WTC11 (cell line): ENCODE data around the gene HCST. TPM values are rescaled to one million over a fixed set of nuclear protein-coding genes. Genes with fewer than 3 reads are reported as not detected.
A peak's percentile ranks its signal among the peaks of the same experiment; 100 is the strongest.

Experiments
- ATAC-seq: fragments of 200-7000 bp; cut with Tn5 transposase; 2 replicates; pipeline ENCODE4 v1.10.0; 2021; ENCODE audit warnings: mild to moderate bottlenecking, moderate library complexity
- CTCF ChIA-PET: fragments of 300-600 bp; sonication (Branson Sonifier 250); formaldehyde crosslinking; loops from one replicate; lab custom pipeline; 2021; ENCODE audit warnings: antibody characterized with exemption; lab: Charles Lee
- POLR2A ChIA-PET: fragments of 350-600 bp; sonication (Branson Sonifier 250); formaldehyde crosslinking; loops from one replicate; lab custom pipeline; 2021; ENCODE audit warnings: antibody characterized with exemption; lab: Charles Lee
- DNase-seq: peaks from one replicate; pipeline ENCODE4 v3.0.0; 2021; ENCODE audit warnings: low spot score
- H3K27ac Mint-ChIP-seq: 2 replicates; pipeline ENCODE4 v1.8.0; 2021; ENCODE audit warnings: mixed read lengths
- H3K27me3 Mint-ChIP-seq: 2 replicates; pipeline ENCODE4 v1.8.0; 2021; ENCODE audit warnings: low read depth, mild to moderate bottlenecking, moderate library complexity, mixed read lengths
- H3K36me3 Mint-ChIP-seq: 2 replicates; pipeline ENCODE4 v1.8.0; 2021; ENCODE audit warnings: mixed read lengths
- H3K4me1 Mint-ChIP-seq: 2 replicates; pipeline ENCODE4 v1.8.0; 2022; ENCODE audit warnings: mixed read lengths
- H3K4me3 Mint-ChIP-seq: 2 replicates; pipeline ENCODE4 v1.8.0; 2021; ENCODE audit warnings: mild to moderate bottlenecking, moderate library complexity, mixed read lengths
- H3K9me3 Mint-ChIP-seq: 2 replicates; pipeline ENCODE4 v1.8.0; 2021; ENCODE audit warnings: mixed read lengths
- ETV6 ChIP-seq: sonication (generic); formaldehyde crosslinking; IDR thresholded peaks from 2 replicates; pipeline ENCODE4 v1.8.1; 2022; ENCODE audit warnings: mild to moderate bottlenecking, missing genetic modification reagents
- IRF2 ChIP-seq: sonication (generic); formaldehyde crosslinking; IDR thresholded peaks from 2 replicates; pipeline ENCODE4 v1.8.0; 2022; ENCODE audit warnings: low read depth, missing genetic modification reagents, borderline replicate concordance
- JUN ChIP-seq: sonication (generic); formaldehyde crosslinking; IDR thresholded peaks from 2 replicates; pipeline ENCODE4 v1.8.0; 2023; ENCODE audit warnings: mild to moderate bottlenecking, missing genetic modification reagents
- OVOL2 ChIP-seq: fragments of 250-450 bp; sonication (Bioruptor Pico); IDR thresholded peaks from 2 replicates; pipeline ENCODE4 v1.9.0; 2021; ENCODE audit warnings: mild to moderate bottlenecking, borderline replicate concordance
- SP1 ChIP-seq: sonication (generic); formaldehyde crosslinking; conservative IDR thresholded peaks from 2 replicates; pipeline ENCODE4 v1.8.1; 2022; ENCODE audit warnings: missing genetic modification reagents
- TCF7 ChIP-seq: sonication (generic); formaldehyde crosslinking; IDR thresholded peaks from 2 replicates; pipeline ENCODE4 v1.8.0; 2022; ENCODE audit warnings: mild to moderate bottlenecking, low read depth, missing genetic modification reagents, moderate library complexity
- TEAD4 ChIP-seq: sonication (generic); formaldehyde crosslinking; IDR thresholded peaks from 2 replicates; pipeline ENCODE4 v1.8.0; 2022; ENCODE audit warnings: mild to moderate bottlenecking, missing genetic modification reagents
- TP53 ChIP-seq: sonication (generic); formaldehyde crosslinking; IDR thresholded peaks from 2 replicates; pipeline ENCODE4 v1.8.1; 2023; ENCODE audit warnings: mild to moderate bottlenecking, missing genetic modification reagents
- ZBTB21 ChIP-seq: sonication (generic); formaldehyde crosslinking; IDR thresholded peaks from 2 replicates; pipeline ENCODE4 v1.8.1; 2023; ENCODE audit warnings: mild to moderate bottlenecking, missing genetic modification reagents, borderline replicate concordance
- ZNF121 ChIP-seq: sonication (generic); formaldehyde crosslinking; IDR thresholded peaks from 2 replicates; pipeline ENCODE4 v1.8.0; 2023; ENCODE audit warnings: missing genetic modification reagents
- total RNA-seq: library from RNA; stranded (reverse); gene quantifications from 3 replicates; pipeline ENCODE4 v1.2.3, GENCODE V29; 2021
- TF ChIP-seq, protein P1 (sequence below): sonication (generic); formaldehyde crosslinking; IDR thresholded peaks from 2 replicates; pipeline ENCODE4 v1.8.1; 2023; ENCODE audit warnings: mild to moderate bottlenecking, missing genetic modification reagents, moderate library complexity
- TF ChIP-seq, protein P2 (sequence below): fragments of 250-450 bp; sonication (Bioruptor Pico); IDR thresholded peaks from 2 replicates; pipeline ENCODE4 v2.1.2; 2022; ENCODE audit warnings: mild to moderate bottlenecking, moderate library complexity
- TF ChIP-seq, protein P3 (sequence below): fragments of 250-450 bp; sonication (Bioruptor Pico); IDR thresholded peaks from 2 replicates; pipeline ENCODE4 v1.9.0; 2021; ENCODE audit warnings: moderate library complexity, mild to moderate bottlenecking, inconsistent platforms, borderline replicate concordance
- TF ChIP-seq, protein P4 (sequence below): sonication (generic); formaldehyde crosslinking; IDR thresholded peaks from 2 replicates; pipeline ENCODE4 v1.8.0; 2022; ENCODE audit warnings: missing genetic modification reagents
- TF ChIP-seq, protein P5 (sequence below): sonication (generic); formaldehyde crosslinking; IDR thresholded peaks from 2 replicates; pipeline ENCODE4 v1.8.0; 2023; ENCODE audit warnings: mild to moderate bottlenecking, missing genetic modification reagents
- TF ChIP-seq, protein P6 (sequence below): sonication (generic); formaldehyde crosslinking; IDR thresholded peaks from 2 replicates; pipeline ENCODE4 v1.8.0; 2023; ENCODE audit warnings: missing genetic modification reagents, mild to moderate bottlenecking, borderline replicate concordance
- TF ChIP-seq, protein P7 (sequence below): fragments of 250-450 bp; sonication (Bioruptor Pico); IDR thresholded peaks from 2 replicates; pipeline ENCODE4 v1.8.0; 2021; ENCODE audit warnings: mild to moderate bottlenecking

HCST gene
- total RNA-seq, 1 experiment from 2014 or later = 1.9 TPM

DNA sequence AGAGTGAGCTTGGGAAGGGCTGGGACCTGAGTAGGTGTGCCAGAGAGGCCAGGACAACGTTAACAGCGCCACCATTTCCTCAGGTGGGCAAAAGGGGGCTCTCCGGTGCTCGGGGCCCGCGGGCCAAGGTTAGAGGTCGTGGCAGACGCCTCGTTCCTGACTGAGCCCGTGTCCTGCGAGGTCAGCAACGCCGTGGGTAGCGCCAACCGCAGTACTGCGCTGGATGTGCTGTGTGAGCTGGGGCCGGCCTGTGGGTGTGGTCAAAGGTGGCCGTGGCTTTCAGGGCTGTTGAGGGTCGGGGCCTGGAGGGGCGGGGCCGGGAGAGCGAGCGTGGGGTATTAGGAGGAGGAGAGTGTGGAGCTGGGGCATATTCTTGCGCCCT lies 41.9 kb upstream of the HCST start:
- H3K36me3 Mint-ChIP-seq = no peaks in the 10 kb centered on the region
- no peaks in the 10 kb centered on the region for H3K9me3 Mint-ChIP-seq
- H3K4me1 Mint-ChIP-seq = peaks cover 19% of the 10 kb centered on the region
- CTCF ChIA-PET = interaction anchor here (0.5 to 3.2 kb wide), 18 partner anchors 9 to 268 kb away, joined by 3 to 36 read pairs (median 4); partner anchors contain the start of genes APLP1, HSPB6, LIN37 and PSENEN
- H3K27ac Mint-ChIP-seq = no peak overlapping the region
- TF ChIP-seq TP53 = 0 out of 2 replicates have a peak, but pooled peaks have one; percentile 16
- no peak for TF ChIP-seq ETV6 (CRISPR knock-in tag)
- no peak for TF ChIP-seq TEAD4 (CRISPR knock-in tag)
- peak; percentile 95 for TF ChIP-seq ZNF121 (CRISPR knock-in tag)
- TF ChIP-seq, all 79 proteins: peak for 2
- Mint-ChIP-seq H3K4me3 (peak overlapping the region; percentile 83), H3K27me3 (peaks cover 94% of the 10 kb centered on the region)
- POLR2A ChIA-PET = interaction anchor here (1.2 kb wide), 1 partner anchor 9 kb away, joined by 12 read pairs; no protein-coding TSS in a partner anchor
- ATAC-seq (peak; percentile 3), DNase-seq (peak; percentile 34)

DNA sequence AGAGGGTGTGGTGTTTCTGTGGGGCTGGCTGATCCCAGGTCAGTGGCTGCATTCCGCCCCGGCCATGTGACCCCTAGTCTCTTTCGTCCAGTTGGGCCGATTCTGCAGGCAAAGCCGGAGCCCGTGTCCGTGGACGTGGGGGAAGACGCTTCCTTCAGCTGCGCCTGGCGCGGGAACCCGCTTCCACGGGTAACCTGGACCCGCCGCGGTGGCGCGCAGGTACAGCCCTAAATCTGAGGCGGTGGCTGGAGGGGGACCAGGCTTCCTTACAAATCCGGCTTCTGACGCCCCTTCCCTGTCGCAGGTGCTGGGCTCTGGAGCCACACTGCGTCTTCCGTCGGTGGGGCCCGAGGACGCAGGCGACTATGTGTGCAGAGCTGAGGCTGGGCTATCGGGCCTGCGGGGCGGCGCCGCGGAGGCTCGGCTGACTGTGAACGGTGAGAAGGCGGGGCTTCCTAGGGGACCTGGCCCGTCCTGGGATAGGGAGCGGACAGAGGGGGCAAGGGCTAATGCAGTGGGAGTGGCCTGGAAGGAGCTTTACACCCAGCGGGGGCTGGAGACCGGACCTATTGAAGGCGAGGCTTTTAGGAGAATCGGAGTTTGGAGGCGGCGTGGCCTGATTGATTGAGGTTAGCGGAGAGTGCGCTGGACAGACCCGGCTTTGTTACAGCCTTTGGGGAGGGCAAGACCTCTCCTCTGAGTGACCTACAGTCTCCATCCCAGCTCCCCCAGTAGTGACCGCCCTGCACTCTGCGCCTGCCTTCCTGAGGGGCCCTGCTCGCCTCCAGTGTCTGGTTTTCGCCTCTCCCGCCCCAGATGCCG lies 41.3 kb upstream of the HCST start:
- DNase-seq = peak; percentile 92
- peaks cover 15% of the 10 kb centered on the region for H3K4me1 Mint-ChIP-seq
- ChIA-PET CTCF (interaction anchor here (0.5 to 3.2 kb wide), 22 partner anchors 8 to 267 kb away, joined by 3 to 36 read pairs (median 4); partner anchors contain the start of genes APLP1, LIN37, PSENEN and U2AF1L4), POLR2A (interaction anchor here (1.0 to 1.2 kb wide), 2 partner anchors 9 to 19 kb away, joined by 4 to 12 read pairs; no protein-coding TSS in a partner anchor)
- peak overlapping the region; percentile 83 for H3K4me3 Mint-ChIP-seq
- H3K9me3 Mint-ChIP-seq = no peaks in the 10 kb centered on the region
- peaks cover 95% of the 10 kb centered on the region for H3K27me3 Mint-ChIP-seq
- H3K36me3 Mint-ChIP-seq = no peaks in the 10 kb centered on the region
- H3K27ac Mint-ChIP-seq = no peak overlapping the region
- peak; percentile 91 for ATAC-seq
- TF ChIP-seq OVOL2 (CRISPR knock-in tag) (no peak), IRF2 (CRISPR knock-in tag) (no peak), SP1 (peak; percentile 48; the same call in 1 of the 2 replicates), ZBTB21 (CRISPR knock-in tag) (no peak), JUN (CRISPR knock-in tag) (no peak), TCF7 (CRISPR knock-in tag) (no peak)
- TF ChIP-seq, protein P1, sequence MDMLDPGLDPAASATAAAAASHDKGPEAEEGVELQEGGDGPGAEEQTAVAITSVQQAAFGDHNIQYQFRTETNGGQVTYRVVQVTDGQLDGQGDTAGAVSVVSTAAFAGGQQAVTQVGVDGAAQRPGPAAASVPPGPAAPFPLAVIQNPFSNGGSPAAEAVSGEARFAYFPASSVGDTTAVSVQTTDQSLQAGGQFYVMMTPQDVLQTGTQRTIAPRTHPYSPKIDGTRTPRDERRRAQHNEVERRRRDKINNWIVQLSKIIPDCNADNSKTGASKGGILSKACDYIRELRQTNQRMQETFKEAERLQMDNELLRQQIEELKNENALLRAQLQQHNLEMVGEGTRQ (CRISPR knock-in tag) = peak; percentile 63
- TF ChIP-seq, protein P2, sequence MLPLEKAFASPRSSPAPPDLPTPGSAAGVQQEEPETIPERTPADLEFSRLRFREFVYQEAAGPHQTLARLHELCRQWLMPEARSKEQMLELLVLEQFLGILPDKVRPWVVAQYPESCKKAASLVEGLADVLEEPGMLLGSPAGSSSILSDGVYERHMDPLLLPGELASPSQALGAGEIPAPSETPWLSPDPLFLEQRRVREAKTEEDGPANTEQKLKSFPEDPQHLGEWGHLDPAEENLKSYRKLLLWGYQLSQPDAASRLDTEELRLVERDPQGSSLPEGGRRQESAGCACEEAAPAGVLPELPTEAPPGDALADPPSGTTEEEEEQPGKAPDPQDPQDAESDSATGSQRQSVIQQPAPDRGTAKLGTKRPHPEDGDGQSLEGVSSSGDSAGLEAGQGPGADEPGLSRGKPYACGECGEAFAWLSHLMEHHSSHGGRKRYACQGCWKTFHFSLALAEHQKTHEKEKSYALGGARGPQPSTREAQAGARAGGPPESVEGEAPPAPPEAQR = no peak
- TF ChIP-seq, protein P3, sequence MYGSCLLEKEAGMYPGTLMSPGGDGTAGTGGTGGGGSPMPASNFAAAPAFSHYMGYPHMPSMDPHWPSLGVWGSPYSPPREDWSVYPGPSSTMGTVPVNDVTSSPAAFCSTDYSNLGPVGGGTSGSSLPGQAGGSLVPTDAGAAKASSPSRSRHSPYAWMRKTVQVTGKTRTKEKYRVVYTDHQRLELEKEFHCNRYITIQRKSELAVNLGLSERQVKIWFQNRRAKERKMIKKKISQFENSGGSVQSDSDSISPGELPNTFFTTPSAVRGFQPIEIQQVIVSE (CRISPR knock-in tag) = no peak
- TF ChIP-seq, protein P4, sequence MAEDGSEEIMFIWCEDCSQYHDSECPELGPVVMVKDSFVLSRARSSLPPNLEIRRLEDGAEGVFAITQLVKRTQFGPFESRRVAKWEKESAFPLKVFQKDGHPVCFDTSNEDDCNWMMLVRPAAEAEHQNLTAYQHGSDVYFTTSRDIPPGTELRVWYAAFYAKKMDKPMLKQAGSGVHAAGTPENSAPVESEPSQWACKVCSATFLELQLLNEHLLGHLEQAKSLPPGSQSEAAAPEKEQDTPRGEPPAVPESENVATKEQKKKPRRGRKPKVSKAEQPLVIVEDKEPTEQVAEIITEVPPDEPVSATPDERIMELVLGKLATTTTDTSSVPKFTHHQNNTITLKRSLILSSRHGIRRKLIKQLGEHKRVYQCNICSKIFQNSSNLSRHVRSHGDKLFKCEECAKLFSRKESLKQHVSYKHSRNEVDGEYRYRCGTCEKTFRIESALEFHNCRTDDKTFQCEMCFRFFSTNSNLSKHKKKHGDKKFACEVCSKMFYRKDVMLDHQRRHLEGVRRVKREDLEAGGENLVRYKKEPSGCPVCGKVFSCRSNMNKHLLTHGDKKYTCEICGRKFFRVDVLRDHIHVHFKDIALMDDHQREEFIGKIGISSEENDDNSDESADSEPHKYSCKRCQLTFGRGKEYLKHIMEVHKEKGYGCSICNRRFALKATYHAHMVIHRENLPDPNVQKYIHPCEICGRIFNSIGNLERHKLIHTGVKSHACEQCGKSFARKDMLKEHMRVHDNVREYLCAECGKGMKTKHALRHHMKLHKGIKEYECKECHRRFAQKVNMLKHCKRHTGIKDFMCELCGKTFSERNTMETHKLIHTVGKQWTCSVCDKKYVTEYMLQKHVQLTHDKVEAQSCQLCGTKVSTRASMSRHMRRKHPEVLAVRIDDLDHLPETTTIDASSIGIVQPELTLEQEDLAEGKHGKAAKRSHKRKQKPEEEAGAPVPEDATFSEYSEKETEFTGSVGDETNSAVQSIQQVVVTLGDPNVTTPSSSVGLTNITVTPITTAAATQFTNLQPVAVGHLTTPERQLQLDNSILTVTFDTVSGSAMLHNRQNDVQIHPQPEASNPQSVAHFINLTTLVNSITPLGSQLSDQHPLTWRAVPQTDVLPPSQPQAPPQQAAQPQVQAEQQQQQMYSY (CRISPR knock-in tag) = peak; percentile 58; the same call in 1 of the 2 replicates
- TF ChIP-seq, protein P5, sequence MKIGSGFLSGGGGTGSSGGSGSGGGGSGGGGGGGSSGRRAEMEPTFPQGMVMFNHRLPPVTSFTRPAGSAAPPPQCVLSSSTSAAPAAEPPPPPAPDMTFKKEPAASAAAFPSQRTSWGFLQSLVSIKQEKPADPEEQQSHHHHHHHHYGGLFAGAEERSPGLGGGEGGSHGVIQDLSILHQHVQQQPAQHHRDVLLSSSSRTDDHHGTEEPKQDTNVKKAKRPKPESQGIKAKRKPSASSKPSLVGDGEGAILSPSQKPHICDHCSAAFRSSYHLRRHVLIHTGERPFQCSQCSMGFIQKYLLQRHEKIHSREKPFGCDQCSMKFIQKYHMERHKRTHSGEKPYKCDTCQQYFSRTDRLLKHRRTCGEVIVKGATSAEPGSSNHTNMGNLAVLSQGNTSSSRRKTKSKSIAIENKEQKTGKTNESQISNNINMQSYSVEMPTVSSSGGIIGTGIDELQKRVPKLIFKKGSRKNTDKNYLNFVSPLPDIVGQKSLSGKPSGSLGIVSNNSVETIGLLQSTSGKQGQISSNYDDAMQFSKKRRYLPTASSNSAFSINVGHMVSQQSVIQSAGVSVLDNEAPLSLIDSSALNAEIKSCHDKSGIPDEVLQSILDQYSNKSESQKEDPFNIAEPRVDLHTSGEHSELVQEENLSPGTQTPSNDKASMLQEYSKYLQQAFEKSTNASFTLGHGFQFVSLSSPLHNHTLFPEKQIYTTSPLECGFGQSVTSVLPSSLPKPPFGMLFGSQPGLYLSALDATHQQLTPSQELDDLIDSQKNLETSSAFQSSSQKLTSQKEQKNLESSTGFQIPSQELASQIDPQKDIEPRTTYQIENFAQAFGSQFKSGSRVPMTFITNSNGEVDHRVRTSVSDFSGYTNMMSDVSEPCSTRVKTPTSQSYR (CRISPR knock-in tag) = no peak
- TF ChIP-seq, protein P6, sequence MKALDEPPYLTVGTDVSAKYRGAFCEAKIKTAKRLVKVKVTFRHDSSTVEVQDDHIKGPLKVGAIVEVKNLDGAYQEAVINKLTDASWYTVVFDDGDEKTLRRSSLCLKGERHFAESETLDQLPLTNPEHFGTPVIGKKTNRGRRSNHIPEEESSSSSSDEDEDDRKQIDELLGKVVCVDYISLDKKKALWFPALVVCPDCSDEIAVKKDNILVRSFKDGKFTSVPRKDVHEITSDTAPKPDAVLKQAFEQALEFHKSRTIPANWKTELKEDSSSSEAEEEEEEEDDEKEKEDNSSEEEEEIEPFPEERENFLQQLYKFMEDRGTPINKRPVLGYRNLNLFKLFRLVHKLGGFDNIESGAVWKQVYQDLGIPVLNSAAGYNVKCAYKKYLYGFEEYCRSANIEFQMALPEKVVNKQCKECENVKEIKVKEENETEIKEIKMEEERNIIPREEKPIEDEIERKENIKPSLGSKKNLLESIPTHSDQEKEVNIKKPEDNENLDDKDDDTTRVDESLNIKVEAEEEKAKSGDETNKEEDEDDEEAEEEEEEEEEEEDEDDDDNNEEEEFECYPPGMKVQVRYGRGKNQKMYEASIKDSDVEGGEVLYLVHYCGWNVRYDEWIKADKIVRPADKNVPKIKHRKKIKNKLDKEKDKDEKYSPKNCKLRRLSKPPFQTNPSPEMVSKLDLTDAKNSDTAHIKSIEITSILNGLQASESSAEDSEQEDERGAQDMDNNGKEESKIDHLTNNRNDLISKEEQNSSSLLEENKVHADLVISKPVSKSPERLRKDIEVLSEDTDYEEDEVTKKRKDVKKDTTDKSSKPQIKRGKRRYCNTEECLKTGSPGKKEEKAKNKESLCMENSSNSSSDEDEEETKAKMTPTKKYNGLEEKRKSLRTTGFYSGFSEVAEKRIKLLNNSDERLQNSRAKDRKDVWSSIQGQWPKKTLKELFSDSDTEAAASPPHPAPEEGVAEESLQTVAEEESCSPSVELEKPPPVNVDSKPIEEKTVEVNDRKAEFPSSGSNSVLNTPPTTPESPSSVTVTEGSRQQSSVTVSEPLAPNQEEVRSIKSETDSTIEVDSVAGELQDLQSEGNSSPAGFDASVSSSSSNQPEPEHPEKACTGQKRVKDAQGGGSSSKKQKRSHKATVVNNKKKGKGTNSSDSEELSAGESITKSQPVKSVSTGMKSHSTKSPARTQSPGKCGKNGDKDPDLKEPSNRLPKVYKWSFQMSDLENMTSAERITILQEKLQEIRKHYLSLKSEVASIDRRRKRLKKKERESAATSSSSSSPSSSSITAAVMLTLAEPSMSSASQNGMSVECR (CRISPR knock-in tag) = peak; percentile 68; the same call in 1 of the 2 replicates
- TF ChIP-seq, protein P7, sequence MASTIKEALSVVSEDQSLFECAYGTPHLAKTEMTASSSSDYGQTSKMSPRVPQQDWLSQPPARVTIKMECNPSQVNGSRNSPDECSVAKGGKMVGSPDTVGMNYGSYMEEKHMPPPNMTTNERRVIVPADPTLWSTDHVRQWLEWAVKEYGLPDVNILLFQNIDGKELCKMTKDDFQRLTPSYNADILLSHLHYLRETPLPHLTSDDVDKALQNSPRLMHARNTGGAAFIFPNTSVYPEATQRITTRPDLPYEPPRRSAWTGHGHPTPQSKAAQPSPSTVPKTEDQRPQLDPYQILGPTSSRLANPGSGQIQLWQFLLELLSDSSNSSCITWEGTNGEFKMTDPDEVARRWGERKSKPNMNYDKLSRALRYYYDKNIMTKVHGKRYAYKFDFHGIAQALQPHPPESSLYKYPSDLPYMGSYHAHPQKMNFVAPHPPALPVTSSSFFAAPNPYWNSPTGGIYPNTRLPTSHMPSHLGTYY (CRISPR knock-in tag) = no peak
